Measurements from ENCODE around the gene LAMC2. TPM values are rescaled to one million over a fixed set of nuclear protein-coding genes. Genes with fewer than 3 reads are reported as not detected.

LAMC2 gene
- total RNA-seq, 1 experiment from 2014 or later: 36.8 TPM

- DNase-seq (ENCODE audit: low spot score): no peak
Measured at GRCh38 chr1:183168308-183168707, 17.8 kb upstream of the LAMC2 start.

- no peak for DNase-seq (ENCODE audit: low spot score)
Measured at GRCh38 chr1:183173828-183174227, 12.2 kb upstream of the LAMC2 start.

GRCh38 chr1:183175631-183176030, 10.4 kb upstream of the LAMC2 start:
- no peak for DNase-seq (ENCODE audit: low spot score)

- no peak for DNase-seq (ENCODE audit: low spot score)
Measured at GRCh38 chr1:183178545-183178944, 7.5 kb upstream of the LAMC2 start.

- no peak for DNase-seq (ENCODE audit: low spot score)
Measured at GRCh38 chr1:183179033-183179432, 7.0 kb upstream of the LAMC2 start.

- DNase-seq (ENCODE audit: low spot score): peak; percentile 90
Measured at GRCh38 chr1:183180218-183180617, 5.8 kb upstream of the LAMC2 start.

GRCh38 chr1:183180634-183181056, 5.4 kb upstream of the LAMC2 start:
- peak; percentile 99 for DNase-seq (ENCODE audit: low spot score)

- DNase-seq (ENCODE audit: low spot score): no peak
Measured at GRCh38 chr1:183186841-183187240, 777 bp downstream of the LAMC2 start.

GRCh38 chr1:183188240-183188639, 2.2 kb downstream of the LAMC2 start:
- DNase-seq (ENCODE audit: low spot score): no peak

- DNase-seq (ENCODE audit: low spot score): peak; percentile 84
Measured at GRCh38 chr1:183191833-183192232, 5.8 kb downstream of the LAMC2 start.

- DNase-seq (ENCODE audit: low spot score): no peak
Measured at GRCh38 chr1:183193963-183194525, 8.0 kb downstream of the LAMC2 start.

- DNase-seq (ENCODE audit: low spot score): no peak
Measured at GRCh38 chr1:183194527-183195141, 8.6 kb downstream of the LAMC2 start.

- peak; percentile 65 for DNase-seq (ENCODE audit: low spot score)
Measured at GRCh38 chr1:183195142-183195574, 9.1 kb downstream of the LAMC2 start.

- no peak for DNase-seq (ENCODE audit: low spot score)
Measured at GRCh38 chr1:183197762-183198161, 11.7 kb downstream of the LAMC2 start.

- DNase-seq (ENCODE audit: low spot score): no peak
Measured at GRCh38 chr1:183198463-183198862, 12.4 kb downstream of the LAMC2 start.

GRCh38 chr1:183199304-183199703, 13.2 kb downstream of the LAMC2 start:
- DNase-seq (ENCODE audit: low spot score): no peak

- no peak for DNase-seq (ENCODE audit: low spot score)
Measured at GRCh38 chr1:183200451-183200850, 14.4 kb downstream of the LAMC2 start.

GRCh38 chr1:183203094-183203493, 17.0 kb downstream of the LAMC2 start:
- no peak for DNase-seq (ENCODE audit: low spot score)

GRCh38 chr1:183205196-183205781, 19.2 kb downstream of the LAMC2 start:
- DNase-seq (ENCODE audit: low spot score): no peak

GRCh38 chr1:183206538-183207122, 20.6 kb downstream of the LAMC2 start:
- DNase-seq (ENCODE audit: low spot score): no peak

- DNase-seq (ENCODE audit: low spot score): peak; percentile 93
Measured at GRCh38 chr1:183209533-183210158, 23.6 kb downstream of the LAMC2 start.

GRCh38 chr1:183210681-183211080, 24.6 kb downstream of the LAMC2 start:
- DNase-seq (ENCODE audit: low spot score): no peak

GRCh38 chr1:183212870-183213269, 26.8 kb downstream of the LAMC2 start:
- DNase-seq (ENCODE audit: low spot score): no peak

Data from A172 (cell line).